GM15510 (cell line): ENCODE results near the gene UBE2E2.

Experiments
- POLR2A ChIP-seq: IDR thresholded peaks from 3 replicates; pipeline ENCODE4 v1.6.1; 2011; ENCODE audit warnings: borderline replicate concordance; ENCODE audit not compliant: insufficient read length; ENCODE audit errors: extremely low read depth

UBE2E2 gene

GRCh38 chr3:23540600-23540999 is 337.5 kb downstream of the UBE2E2 start:
- no peak for TF ChIP-seq POLR2A

GRCh38 chr3:23542079-23542478 is 339.0 kb downstream of the UBE2E2 start:
- no peak for TF ChIP-seq POLR2A

- TF ChIP-seq POLR2A, result no peak
Measured at GRCh38 chr3:23546181-23546580, 343.1 kb downstream of the UBE2E2 start.

- no peak for TF ChIP-seq POLR2A
Measured at GRCh38 chr3:23547905-23548650, 345.0 kb downstream of the UBE2E2 start.

GRCh38 chr3:23548706-23549105 is 345.6 kb downstream of the UBE2E2 start:
- TF ChIP-seq POLR2A, result no peak

GRCh38 chr3:23549148-23549910 is 346.2 kb downstream of the UBE2E2 start:
- TF ChIP-seq POLR2A, result no peak

- no peak for TF ChIP-seq POLR2A
Measured at GRCh38 chr3:23550402-23550801, 347.3 kb downstream of the UBE2E2 start.

- no peak for TF ChIP-seq POLR2A
Measured at GRCh38 chr3:23552506-23552905, 349.4 kb downstream of the UBE2E2 start.

GRCh38 chr3:23553353-23553752 is 350.2 kb downstream of the UBE2E2 start:
- no peak for TF ChIP-seq POLR2A

GRCh38 chr3:23565041-23565775 is 362.1 kb downstream of the UBE2E2 start:
- no peak for TF ChIP-seq POLR2A

GRCh38 chr3:23566499-23566898 is 363.4 kb downstream of the UBE2E2 start:
- no peak for TF ChIP-seq POLR2A

- no peak for TF ChIP-seq POLR2A
Measured at GRCh38 chr3:23567917-23568316, 364.8 kb downstream of the UBE2E2 start.

GRCh38 chr3:23573827-23574226 is 370.7 kb downstream of the UBE2E2 start:
- no peak for TF ChIP-seq POLR2A

GRCh38 chr3:23574822-23575315 is 371.7 kb downstream of the UBE2E2 start:
- TF ChIP-seq POLR2A, result no peak

GRCh38 chr3:23575697-23576096 is 372.6 kb downstream of the UBE2E2 start:
- TF ChIP-seq POLR2A, result no peak
